Vagina (tissue), 2 donors: ENCODE measurements around the gene TAF1L. TPM values are rescaled to one million over a fixed set of nuclear protein-coding genes. Genes with fewer than 3 reads are reported as not detected.
"Not testable (repeated sequence)": the region's sequence is repeated elsewhere in the genome, so short reads cannot be mapped to it uniquely, and the experiment has no call there.

Experiments used
- DNase-seq, 2 donors: peaks; one replicate each; pipeline ENCODE4 v3.0.0-alpha.2; 2017; ENCODE audit errors: extremely low spot score in 2 of 2
- H3K27ac ChIP-seq: fragments of 200-600 bp; sonication (generic); one replicate; pipeline ENCODE4 v1.5.1; 2019
- H3K27me3 ChIP-seq: fragments of 200-600 bp; sonication (generic); one replicate; pipeline ENCODE4 v1.5.1; 2019
- H3K36me3 ChIP-seq, 2 donors: fragments of 200-600 bp; sonication (generic); one replicate each; pipeline ENCODE4 v1.5.1; 2017 to 2019
- H3K4me1 ChIP-seq: fragments of 200-600 bp; sonication (generic); one replicate; pipeline ENCODE4 v1.5.1; 2019
- H3K4me3 ChIP-seq, 2 donors: fragments of 200-600 bp; sonication (generic); 1 replicate in 1 of 2; 2 replicates in 1 of 2; pipeline ENCODE4 v1.5.1; 2016 to 2019
- H3K9me3 ChIP-seq: fragments of 200-600 bp; sonication (generic); one replicate; pipeline ENCODE4 v1.5.1; 2019
- CTCF ChIP-seq, 3 experiments: fragments of 450-650 bp in 2 of 3; fragments of 200-600 bp in 1 of 3; sonication (generic) in 1 of 3; IDR thresholded peaks; one replicate each; pipeline ENCODE4 v1.5.1; 2017 to 2019; ENCODE audit warnings: antibody characterized with exemption in 3 of 3, mild to moderate bottlenecking in 2 of 3, moderate library complexity in 2 of 3
- POLR2A ChIP-seq, 2 donors: fragments of 450-650 bp; IDR thresholded peaks; one replicate each; pipeline ENCODE4 v1.6.1; 2017; ENCODE audit warnings: antibody characterized with exemption in 2 of 2, mild to moderate bottlenecking in 2 of 2, moderate library complexity in 2 of 2
- POLR2AphosphoS5 ChIP-seq, 2 donors: sonication (generic); formaldehyde crosslinking; IDR thresholded peaks; one replicate each; pipeline ENCODE4 v1.9.0; 2017; ENCODE audit warnings: antibody characterized with exemption in 2 of 2, mild to moderate bottlenecking in 2 of 2, low read depth in 1 of 2; ENCODE audit not compliant: insufficient read depth in 1 of 2
- intact Hi-C: fragments of 100-400 bp; cut with DNase I; formaldehyde crosslinking; loops from one replicate; pipeline ENCODE4 v1.15.1; 2023
- total RNA-seq: library from RNA; depleted of rRNA; stranded (reverse); fragments of >200 nt; gene quantifications from one replicate; pipeline ENCODE4 v1.2.3, GENCODE V29; 2016

The TAF1L gene
- total RNA-seq, 1 donor from 2014 or later: not detected

- no peak for DNase-seq
- H3K27me3 ChIP-seq: no peaks in the 10 kb centered on the region
- H3K9me3 ChIP-seq: no peaks in the 10 kb centered on the region
- no peak overlapping the region for H3K27ac ChIP-seq
- no peaks in the 10 kb centered on the region for H3K4me1 ChIP-seq
- TF ChIP-seq CTCF (IDR thresholded peaks at IDR 0.05) (no peak), POLR2AphosphoS5 (IDR thresholded peaks at IDR 0.05; ENCODE audit: insufficient read depth in 1 of 2, low read depth in 1 of 2) (no peak), POLR2A (IDR thresholded peaks at IDR 0.05) (no peak)
- H3K36me3 ChIP-seq: no peaks in the 10 kb centered on the region
- H3K4me3 ChIP-seq: no peak overlapping the region
- intact Hi-C loops: no loop called here
These were observed 35.9 kb upstream of the TAF1L start for GRCh38 chr9:32671333-32671732.

- no peak for DNase-seq
- Histone ChIP-seq H3K4me1 (no peaks in the 10 kb centered on the region), H3K36me3 (no peaks in the 10 kb centered on the region), H3K27me3 (no peaks in the 10 kb centered on the region), H3K9me3 (no peaks in the 10 kb centered on the region), H3K4me3 (no peak overlapping the region), H3K27ac (no peak overlapping the region)
- TF ChIP-seq POLR2AphosphoS5 (IDR thresholded peaks at IDR 0.05; ENCODE audit: insufficient read depth in 1 of 2, low read depth in 1 of 2) (no peak), CTCF (IDR thresholded peaks at IDR 0.05) (no peak), POLR2A (IDR thresholded peaks at IDR 0.05) (no peak)
- intact Hi-C loops: no loop called here
These were observed 29.6 kb upstream of the TAF1L start for GRCh38 chr9:32665101-32665500.

GRCh38 chr9:32663741-32664140, 28.3 kb upstream of the TAF1L start:
- no peak overlapping the region for H3K4me3 ChIP-seq
- no peaks in the 10 kb centered on the region for H3K27me3 ChIP-seq
- intact Hi-C loops: no loop called here
- TF ChIP-seq CTCF (IDR thresholded peaks at IDR 0.05) (no peak), POLR2AphosphoS5 (IDR thresholded peaks at IDR 0.05; ENCODE audit: insufficient read depth in 1 of 2, low read depth in 1 of 2) (no peak), POLR2A (IDR thresholded peaks at IDR 0.05) (no peak)
- no peak overlapping the region for H3K27ac ChIP-seq
- DNase-seq: no peak
- H3K4me1 ChIP-seq: no peaks in the 10 kb centered on the region
- H3K36me3 ChIP-seq: no peaks in the 10 kb centered on the region
- H3K9me3 ChIP-seq: no peaks in the 10 kb centered on the region

- Histone ChIP-seq H3K4me3 (no peak overlapping the region), H3K27ac (no peak overlapping the region), H3K9me3 (no peaks in the 10 kb centered on the region), H3K36me3 (no peaks in the 10 kb centered on the region), H3K4me1 (no peaks in the 10 kb centered on the region), H3K27me3 (no peaks in the 10 kb centered on the region)
- TF ChIP-seq CTCF (IDR thresholded peaks at IDR 0.05) (no peak), POLR2A (IDR thresholded peaks at IDR 0.05) (no peak), POLR2AphosphoS5 (IDR thresholded peaks at IDR 0.05; ENCODE audit: insufficient read depth in 1 of 2, low read depth in 1 of 2) (no peak)
- intact Hi-C loops: no loop called here
- no peak for DNase-seq
These were observed 12.2 kb upstream of the TAF1L start for GRCh38 chr9:32647671-32648070.

- TF ChIP-seq POLR2A (IDR thresholded peaks at IDR 0.05): no peak
- TF ChIP-seq CTCF (IDR thresholded peaks at IDR 0.05): no peak
- no peak for TF ChIP-seq POLR2AphosphoS5 (IDR thresholded peaks at IDR 0.05; ENCODE audit: insufficient read depth in 1 of 2, low read depth in 1 of 2)
- intact Hi-C loops: no loop called here
These were observed 9.2 kb upstream of the TAF1L start for GRCh38 chr9:32644698-32645097.

GRCh38 chr9:32633151-32633550, 2.3 kb downstream of the TAF1L start:
- H3K4me1 ChIP-seq, H3K27me3 ChIP-seq, H3K27ac ChIP-seq, H3K4me3 ChIP-seq, H3K36me3 ChIP-seq, intact Hi-C loops, DNase-seq, H3K9me3 ChIP-seq: not testable (repeated sequence)

More at GRCh38 chr9:32644698-32645097, 9.2 kb upstream of the TAF1L start:
- no peak for DNase-seq
- Histone ChIP-seq H3K36me3 (no peaks in the 10 kb centered on the region), H3K9me3 (no peaks in the 10 kb centered on the region), H3K27me3 (no peaks in the 10 kb centered on the region), H3K27ac (no peak overlapping the region), H3K4me3 (no peak overlapping the region), H3K4me1 (no peaks in the 10 kb centered on the region)
